GM21528 (cell line): ENCODE measurements around the gene NFATC3.

Experiments used
- ATAC-seq: cut with Tn5 transposase; IDR thresholded peaks from one replicate; pipeline ENCODE4 v1.9.1; 2021; ENCODE audit warnings: mild to moderate bottlenecking, moderate library complexity; ENCODE audit not compliant: unreplicated experiment, low FRiP score

Gene NFATC3

DNA sequence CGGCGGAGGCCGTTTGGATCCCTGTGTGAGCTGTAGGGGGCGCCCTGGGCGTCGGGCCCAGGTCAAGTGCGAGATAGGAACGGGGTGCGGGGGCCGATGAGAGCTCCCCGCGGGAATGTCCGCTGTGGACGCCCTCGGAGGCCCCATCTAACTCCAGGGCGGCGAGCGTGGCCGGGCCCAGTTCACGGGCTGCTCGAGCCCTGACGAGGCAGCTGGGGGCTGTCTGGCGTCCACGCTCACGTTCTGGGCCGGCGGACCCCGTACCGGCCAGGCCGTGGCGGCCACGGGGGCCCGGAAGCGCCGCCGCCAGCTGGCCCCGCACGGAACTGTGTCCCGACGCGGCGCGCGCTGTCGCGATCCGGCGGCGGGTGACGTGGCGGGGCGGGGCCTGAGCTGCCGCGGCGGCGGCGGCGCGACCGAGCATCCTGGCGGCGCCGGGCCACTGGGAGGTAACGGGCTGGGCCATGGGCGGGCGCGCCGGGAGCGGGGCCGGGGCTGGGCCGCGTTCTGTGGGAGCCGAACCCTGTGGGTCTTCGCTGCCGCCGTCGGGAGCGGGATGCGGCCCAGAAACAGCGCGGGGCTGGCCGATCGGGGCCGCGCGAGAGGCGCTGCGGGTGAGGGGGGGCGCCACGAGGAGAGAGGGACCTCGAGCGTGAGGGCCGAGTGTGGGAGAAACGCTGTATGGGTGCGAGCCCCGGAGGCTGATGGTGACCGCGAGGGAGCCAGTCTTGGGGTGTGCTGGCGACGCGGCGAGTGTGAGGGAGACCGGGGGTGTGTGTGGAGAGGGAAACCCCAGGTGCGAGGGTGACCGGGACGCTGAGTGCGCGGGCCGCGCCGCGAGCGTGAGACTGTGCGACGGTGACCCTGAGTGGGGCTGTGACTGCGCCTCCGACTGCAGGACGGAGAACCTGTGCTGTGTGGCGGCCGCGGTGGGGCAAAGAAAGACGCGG is 179.2 kb downstream of the NFATC3 start, which contains the start of gene SLC7A6:
TSS of gene SLC7A6 (plus strand) at position 399 of the 950 bp plus-strand sequence. CDS start 10,201 bp downstream, outside the sequence.
- ATAC-seq: peak; percentile 60

DNA sequence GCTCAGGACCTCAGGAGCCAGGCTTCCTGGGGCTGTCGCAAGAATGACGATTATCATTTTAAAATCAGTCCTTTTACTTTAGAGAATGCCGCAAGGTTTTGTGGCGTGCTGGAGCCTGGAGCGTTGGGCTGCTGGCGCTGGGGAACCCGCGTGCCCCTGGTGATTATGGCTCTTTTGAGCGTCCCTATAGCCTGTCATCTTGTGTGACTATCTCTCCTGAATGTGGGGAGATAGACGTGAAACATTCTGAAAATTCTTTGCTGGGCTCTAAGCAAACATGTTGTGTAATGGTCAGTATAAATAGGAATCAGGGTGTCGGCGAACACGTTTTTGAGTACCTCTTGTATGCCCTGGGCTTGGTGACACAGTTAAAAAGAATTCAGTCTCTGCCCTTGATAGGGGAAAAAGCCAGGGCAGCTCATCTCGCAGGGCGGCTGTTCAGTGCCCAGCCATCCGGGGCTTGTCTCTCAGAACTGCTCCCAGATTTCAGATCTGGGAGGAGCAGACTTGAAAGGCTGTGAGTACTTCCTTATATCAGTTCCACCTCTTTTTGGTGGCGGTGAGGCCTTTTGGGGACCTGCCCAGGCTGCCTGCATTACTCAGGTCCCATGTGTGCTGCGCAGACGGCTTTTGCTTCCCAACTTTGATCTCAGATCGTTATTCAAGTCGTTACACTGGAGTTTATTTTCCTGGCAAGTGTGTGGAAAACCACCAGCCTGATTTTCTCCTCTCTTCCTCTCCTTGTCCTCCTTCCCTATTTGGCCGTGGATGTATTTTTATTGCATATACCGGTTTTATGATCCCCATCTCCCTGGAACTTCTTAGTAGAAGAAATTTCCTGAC is 180.1 kb downstream of the NFATC3 start:
- peak; percentile 13 for ATAC-seq

DNA sequence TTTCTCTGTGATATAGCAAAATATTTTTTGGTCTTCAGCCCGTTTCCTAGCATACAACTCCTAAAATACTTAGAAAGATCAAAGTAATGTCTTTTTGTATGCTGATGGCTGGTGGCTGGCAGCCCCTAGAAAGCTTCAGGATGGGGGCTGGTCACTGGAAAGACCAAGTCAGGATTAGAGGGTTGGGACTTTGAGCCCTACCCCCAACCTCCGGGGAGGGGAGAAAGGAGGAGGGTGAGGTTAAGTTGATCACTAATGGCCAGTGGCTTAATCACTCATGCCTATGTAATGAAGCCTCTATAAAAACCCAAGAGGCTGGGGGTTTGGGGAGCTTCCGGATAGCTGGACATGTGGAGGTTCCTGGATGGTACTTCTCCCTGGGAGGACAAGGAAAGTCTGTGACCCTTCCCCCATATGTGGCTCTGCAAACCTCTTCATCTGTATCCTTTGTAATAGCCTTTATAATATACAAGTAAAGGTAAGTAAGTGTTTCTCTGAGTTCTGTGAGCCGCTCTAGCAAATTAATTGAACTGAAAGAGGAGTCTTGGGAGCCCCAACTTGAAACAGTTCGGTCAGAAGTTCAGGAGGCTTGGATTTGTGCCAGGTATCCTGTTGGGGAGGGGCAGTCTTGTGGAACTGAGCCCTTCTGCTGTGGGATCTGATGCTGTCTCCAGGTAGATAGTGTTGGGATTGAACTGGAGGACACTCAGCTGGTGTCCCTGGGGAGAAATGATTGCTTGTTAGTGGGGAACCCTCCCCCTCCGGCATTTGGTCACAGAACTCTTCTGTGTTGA is 182.6 kb downstream of the NFATC3 start:
- no peak for ATAC-seq

GRCh38 chr16:68269793-68270192 is 184.6 kb downstream of the NFATC3 start:
- no peak for ATAC-seq

DNA sequence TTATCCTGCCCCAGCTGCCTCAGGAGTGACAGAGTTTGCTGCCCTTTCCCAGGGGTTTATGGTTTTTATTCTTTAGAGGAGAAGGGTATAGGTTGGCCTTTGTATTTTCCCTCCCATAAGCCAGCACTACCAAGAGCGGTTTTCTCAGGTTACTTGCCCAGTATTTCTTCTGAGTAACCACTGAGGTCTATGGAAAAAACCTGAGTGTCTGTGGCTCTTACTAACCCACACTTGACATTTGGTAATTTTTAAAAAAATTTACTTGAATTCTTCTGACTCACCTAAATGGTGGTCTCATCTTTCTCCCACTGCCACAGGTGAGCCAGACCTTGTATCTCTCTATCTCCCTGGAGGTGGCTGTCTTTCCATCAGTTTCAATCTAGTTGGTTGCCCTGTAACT is 185.2 kb downstream of the NFATC3 start:
- ATAC-seq: no peak

DNA sequence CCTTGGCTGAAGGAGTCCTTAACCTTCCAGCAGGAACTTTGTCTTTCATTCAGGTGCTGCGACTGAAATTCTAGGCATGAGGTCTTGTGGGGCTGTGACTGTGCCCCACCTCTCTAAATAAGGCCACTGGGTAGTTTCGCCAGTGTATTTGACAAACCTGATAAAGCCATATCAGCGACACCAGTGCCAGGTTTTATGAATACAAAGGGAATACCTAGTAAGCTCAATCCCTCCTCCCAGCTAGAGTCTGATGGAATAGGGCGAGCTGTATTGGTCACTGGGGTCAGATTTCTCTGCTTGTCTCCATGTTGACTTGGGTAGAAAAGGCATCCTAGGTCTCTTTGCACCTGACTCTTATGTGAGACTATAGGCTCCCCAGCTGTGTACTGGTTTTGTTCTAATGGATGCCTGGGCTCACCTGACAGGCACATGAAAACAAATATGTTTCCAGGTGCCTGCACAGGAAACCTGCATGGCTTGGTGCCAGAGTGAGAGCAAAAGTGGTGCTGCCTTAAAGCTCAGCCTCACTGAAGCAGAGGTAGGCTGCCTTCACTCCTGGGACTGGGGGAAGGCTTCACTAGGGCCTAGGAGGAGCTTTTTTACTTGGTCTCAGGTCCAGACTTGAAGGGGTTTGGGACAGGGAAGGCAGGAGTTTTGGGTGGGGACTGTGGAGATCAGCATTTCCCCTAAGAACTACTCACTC is 187.5 kb downstream of the NFATC3 start:
- ATAC-seq: no peak

DNA sequence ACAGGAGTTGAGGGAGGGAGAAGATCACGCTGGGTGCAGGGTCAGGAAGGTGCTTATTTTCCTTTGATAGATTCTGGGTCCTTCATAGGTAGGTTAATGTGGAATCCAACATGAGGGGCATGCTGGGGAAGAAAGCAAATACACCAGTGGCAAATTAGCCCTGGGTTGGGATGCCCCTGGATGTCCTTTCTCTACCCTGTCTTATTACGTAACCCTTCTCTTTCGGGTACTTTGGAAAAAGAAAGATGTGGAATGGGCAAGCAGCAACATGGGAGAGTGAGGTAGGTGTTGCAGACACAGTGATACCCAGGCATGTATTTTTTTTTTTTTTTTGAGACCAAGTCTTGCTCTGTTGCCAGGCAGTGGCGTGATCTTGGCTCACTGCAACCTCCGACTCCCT is 188.3 kb downstream of the NFATC3 start:
- no peak for ATAC-seq

GRCh38 chr16:68273896-68274295 is 188.7 kb downstream of the NFATC3 start:
- ATAC-seq: no peak

DNA sequence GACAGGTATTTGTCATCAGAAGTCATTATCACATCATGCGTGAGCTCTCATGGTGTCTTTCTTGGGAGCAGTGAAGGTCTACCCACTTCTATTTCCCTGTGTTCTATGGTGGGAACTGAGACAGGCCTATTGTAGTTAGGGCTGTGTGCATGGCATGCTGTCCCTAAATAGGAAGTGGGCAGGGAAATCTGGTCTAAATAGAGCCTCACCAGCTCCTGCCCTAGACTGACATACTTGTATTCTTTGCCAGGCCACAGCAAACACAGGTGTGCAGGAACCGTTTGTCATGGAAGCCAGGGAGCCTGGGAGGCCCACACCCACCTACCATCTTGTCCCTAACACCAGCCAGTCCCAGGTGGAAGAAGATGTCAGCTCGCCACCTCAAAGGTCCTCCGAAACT is 189.3 kb downstream of the NFATC3 start:
- no peak for ATAC-seq

DNA sequence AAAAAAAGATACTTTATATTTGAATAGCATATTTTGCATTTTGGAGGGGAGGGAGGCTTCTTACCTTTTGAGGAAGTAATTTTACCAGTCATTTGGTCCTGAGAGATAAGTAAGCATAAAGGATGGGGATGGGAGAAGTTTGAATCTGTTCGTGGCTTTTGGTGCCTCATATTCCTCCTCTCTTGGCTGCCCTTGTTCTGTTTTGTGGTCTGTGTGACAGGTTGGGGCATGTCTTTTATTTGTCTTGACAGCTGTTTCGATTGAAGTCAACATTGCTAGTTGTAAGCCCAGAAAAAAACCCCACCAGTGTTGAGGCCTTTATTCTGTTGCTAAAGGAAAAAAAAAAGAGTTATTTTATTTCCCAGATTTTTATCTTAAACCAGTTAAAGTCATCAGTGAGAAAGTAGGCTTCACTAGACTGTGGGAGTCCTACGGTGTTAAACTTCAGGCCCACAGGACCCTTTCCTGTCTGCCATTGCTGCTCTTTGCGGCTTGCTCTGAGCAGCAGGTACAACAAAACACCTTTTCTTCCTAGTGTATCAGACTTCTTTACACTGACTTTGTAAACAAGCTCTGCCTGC is 190.5 kb downstream of the NFATC3 start:
- ATAC-seq: peak; percentile 66

DNA sequence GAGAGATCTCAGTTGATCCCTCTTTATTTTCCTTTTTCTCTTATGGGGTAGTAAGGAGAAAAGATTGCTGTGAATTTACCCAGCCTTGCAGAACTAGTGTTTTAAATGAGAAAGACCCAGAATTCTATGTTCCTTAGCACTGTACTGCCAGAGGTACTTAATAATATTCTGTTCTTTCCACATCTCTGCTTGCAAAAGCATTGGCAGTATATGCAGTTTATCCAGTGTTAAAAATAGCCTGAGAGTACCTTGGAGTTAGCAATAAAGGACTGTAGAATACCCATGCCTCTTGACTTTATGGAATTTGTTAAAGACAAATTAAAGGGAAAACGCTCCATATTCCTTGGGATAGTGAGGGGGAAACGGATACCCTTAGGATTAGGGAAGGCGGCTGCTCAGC is 191.1 kb downstream of the NFATC3 start:
- no peak for ATAC-seq
